ENCODE measurements around the gene CBX8.

Gene CBX8

DNA sequence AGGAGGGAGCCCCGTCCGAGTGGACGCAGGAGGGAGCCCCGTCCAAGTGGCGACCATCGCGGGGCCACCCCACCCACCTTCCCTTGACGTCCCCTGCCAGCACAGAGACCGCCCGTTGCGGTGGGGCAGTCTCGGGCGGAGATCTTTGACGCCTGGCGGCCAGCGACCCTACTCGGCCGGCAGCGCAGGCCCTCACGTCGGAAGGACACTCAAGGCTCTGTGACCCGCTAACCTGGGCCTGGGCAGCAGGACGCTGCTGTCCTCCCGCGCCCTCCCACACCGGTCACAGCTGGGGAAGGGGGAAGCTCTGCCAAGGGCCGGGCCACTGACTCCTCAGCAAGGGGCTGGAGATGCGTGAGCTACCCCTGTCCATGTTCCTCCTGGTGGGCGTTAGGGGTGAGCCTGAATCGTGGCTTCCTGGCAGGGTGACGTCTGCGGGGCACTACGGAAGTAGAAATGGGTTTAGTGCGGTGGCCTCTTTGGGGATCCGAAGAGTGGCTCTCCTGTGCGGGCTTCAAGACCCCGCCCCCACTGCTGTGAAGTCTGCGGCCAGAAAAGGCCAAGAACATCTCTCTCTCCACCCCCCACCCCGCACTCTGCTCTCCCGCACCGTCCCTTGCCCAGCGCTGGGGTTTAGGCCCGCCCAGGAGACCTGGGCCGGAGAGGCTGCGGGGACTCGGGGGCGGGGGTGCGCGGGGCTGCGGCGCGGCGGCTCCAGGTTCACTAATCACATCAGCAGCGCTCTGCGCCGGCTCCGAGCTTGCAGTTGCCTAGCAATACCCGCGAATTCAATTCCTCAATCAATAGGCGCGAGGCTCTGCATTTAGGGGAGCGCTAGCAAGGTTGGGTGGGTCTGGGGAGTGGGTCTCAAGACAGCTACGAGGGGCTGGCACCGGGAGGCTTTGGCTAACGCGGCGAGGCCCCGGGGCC, 5.8 kb downstream of the CBX8 start:
- DNase-seq, result no peak

GRCh38 chr17:79789943-79790804, 6.7 kb downstream of the CBX8 start:
- peak in 1 of 2 experiments; percentile 56 for DNase-seq

DNA sequence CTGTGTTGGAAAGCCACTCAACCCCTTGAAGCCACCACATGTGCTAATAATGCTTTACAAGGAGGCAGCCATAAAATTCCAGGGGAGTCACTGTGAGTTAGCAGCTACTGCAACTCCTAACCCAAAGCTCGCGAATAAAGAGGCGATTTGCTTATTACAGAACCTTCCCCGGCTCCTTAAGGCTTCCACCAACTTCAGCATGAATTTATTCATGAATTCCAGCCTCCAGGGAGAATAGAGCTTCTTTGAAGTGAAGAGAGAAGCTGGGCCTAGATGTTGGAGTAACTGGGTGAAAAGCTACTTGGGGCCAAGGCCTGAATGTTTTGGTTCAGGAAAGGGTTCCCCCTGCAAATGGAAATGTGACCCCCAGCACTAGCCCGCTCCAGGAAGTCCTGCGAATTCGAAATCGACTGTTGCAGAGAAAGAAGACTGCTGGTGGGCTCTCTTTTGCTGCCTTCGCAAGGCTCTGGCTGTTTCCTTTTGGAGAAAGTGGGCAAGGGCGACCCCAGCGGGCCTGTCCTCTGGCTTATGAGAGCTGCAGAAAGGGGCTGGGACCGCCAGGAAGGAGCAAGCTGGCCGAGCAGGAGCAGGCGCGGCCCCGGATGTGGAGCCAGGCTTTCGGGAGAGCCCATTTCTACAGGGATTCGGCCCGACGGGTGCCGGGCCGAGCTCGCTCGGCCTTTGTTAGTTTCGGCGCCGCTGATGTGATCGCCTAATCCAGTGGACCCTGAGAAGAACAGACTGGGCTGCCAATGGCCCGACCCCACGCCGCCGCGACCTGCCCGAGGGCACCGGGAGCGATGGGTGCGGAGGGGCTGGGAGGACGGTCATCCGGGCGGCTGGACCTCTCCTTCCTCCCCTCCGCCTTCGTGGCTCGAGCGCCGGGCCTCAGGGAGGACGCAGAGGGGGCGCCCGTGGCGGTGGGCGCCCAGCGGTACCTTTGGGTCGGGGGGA, 7.6 kb downstream of the CBX8 start:
- no peak for DNase-seq

DNA sequence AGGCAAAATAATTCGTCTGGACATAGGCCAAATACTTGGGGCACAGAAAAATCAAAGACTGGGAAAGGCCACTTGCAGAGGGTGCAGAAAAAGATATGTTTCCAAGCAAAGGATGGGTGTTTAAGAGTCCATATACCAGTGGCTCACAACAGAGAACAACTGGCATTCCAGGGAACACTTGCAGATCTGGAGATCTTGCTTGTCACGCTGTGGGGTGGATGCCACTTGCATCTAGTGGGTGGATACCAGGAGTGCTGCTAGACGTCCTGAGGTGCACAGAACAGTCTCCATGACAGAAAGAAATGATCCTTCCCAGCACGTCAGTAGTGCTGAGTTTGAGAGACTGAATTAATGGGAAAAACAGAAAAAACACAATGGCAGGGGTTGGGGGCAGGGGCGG, 8.4 kb downstream of the CBX8 start:
- no peak for DNase-seq

DNA sequence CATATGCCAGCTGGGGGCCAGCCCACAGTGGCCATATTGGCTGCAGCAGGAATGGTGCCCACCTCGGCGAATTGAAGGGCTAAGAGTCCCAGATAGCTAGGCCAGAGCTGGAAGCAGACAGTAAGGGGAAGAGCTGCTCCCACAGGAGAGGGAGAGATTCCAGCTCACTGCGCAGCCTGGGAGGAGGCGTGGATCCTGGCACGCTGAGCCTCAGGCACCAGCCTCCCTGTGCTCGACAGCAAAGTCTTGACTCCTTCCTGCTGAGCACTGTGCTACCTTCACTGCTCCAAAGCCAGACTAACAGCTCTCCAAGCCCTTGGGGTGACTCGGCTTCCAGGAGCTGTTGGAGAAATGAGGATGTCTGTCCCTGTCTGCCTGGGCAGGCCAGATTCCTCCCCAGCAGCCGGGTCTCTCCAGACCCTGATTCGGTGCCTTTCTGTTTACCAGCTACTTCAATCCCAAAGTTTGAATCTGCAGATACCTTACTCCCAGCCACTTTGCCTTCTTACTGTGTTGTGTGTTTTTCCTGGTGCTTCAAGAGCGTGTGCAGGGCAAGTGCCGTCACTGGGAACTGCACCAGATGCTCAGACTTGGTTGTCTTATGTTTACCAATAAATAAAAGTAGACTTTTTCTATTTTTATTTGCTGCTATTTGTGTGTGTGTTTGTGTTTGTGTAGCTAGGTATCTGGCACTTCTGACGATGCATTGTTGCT, 9.8 kb downstream of the CBX8 start:
- no peak for DNase-seq

DNA sequence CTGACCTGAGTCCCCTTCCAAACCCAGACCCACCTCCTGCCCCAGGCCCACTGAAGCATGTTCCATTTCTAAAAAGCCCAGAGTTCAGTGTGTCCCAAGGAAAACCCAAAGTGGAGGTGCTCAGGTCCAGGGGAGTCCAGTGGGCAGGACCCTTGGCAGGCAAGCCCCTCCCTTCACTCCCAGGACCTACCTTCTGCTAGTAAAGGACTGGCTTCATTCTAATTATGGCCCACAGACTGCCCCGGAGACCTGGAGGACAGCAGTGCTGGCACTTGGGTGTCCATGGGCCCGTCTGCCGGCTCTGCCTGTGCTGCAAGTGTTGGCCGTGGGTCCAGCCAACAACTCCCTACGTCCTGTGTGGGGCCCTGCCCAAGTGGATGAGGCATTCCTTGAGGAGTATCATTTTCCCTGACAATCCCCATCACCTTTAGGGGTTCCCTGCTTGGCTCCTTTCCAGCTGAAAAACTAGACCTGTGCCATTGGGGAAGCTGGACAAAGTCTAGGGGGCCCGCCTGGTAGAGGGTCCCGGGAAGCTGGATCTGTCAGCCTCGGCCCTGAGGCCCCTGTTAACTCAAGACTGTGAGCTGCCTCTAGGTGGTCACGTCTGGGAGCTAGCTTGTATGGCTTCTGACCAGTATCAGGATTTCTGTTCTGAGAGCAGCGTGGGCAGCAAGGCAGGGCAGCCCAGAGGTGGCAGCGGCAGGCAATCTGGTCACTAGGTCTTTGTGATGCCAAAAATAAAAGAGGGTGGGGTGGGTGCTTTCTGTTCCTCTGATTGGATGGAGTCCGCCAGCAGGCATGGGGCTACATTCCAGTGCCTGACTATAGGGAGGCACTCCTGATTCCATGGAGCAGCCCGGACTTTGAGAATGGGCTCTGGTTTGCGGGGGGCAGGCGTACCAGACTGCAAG, 10.7 kb downstream of the CBX8 start:
- DNase-seq, result no peak

- DNase-seq, result no peak
Measured at GRCh38 chr17:79785017-79785899, 11.6 kb downstream of the CBX8 start.

DNA sequence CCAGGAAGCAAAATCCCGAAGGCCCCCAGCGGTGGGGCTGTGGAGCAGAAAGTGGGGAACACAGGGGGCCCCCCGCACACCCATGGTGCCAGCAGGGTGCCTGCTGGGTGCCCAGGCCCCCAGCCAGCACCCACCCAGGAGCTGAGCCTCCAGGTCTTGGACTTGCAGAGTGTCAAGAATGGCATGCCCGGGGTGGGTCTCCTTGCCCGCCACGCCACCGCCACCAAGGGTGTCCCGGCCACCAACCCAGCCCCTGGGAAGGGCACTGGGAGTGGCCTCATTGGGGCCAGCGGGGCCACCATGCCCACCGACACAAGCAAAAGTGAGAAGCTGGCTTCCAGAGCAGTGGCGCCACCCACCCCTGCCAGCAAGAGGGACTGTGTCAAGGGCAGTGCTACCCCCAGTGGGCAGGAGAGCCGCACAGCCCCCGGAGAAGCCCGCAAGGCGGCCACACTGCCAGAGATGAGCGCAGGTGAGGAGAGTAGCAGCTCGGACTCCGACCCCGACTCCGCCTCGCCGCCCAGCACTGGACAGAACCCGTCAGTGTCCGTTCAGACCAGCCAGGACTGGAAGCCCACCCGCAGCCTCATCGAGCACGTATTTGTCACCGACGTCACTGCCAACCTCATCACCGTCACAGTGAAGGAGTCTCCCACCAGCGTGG, 12.4 kb downstream of the CBX8 start:
- DNase-seq, result no peak

- no peak for DNase-seq
Measured at GRCh38 chr17:79783891-79784290, 13.0 kb downstream of the CBX8 start.

DNA sequence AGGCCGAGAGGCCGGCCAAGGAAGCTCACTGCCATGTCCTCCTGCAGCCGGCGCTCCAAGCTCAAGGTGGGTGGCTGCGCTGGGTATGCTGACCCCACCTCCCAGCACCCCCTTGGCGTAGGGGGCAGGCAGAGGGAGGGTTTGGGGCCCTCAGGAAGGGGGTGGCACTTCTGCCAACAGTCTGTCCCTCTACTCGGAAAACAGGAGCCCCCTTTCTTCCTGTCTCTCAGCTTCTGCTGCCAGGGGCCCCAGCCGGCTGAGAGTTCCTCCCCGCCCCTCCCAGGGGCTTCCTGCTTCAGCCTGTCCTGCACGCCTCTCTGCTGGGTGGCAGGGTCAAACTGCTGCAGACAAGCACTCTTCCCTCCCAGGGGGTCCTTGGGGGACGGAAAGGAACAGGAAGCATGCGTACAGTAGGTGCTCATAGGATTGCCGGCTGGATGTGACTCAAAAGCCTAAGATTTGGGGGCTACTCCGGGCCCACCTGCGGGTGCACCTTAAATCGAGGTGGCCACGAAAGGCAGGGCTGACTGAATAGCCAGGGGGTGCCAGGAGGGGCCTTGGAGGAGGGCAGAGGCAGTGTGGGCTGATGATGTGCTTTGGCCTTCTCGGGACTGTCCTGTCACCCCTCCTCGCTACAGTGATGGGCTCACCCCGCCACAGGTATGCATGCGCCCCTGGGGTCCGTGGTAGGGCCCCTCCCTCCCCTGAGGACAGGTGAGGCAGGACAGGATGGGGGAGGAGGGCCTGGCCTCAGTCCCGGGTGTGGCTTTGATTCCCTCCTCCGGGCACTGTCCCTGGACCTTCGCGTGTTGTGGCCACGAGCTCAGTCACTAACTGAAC, 14.9 kb downstream of the CBX8 start:
- DNase-seq, result no peak

- no peak for DNase-seq
Measured at GRCh38 chr17:79781012-79781650, 15.7 kb downstream of the CBX8 start.

GRCh38 chr17:79779661-79780365, 17.1 kb downstream of the CBX8 start:
- no peak for DNase-seq

DNA sequence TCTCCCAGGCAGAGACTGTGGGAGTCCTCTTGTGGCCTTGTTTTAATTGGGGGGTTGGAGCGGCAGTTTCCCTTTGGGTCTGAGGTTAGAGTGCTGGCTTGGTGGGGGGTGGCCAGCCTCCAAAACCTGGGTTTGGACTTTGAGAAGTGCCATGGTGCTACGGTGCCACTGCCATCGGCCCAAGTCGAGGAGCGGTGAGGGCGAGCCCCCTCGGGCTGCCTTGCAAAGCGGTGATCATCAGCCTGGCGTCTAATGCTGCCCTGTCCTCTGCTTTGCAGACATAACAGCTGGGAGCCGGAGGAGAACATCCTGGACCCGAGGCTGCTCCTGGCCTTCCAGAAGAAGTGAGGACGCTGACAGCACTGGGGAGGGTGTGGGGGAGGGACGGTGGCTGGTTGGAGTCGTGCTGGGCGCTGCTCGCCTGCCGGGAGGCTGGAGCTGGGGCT, 17.8 kb downstream of the CBX8 start:
- no peak for DNase-seq

DNA sequence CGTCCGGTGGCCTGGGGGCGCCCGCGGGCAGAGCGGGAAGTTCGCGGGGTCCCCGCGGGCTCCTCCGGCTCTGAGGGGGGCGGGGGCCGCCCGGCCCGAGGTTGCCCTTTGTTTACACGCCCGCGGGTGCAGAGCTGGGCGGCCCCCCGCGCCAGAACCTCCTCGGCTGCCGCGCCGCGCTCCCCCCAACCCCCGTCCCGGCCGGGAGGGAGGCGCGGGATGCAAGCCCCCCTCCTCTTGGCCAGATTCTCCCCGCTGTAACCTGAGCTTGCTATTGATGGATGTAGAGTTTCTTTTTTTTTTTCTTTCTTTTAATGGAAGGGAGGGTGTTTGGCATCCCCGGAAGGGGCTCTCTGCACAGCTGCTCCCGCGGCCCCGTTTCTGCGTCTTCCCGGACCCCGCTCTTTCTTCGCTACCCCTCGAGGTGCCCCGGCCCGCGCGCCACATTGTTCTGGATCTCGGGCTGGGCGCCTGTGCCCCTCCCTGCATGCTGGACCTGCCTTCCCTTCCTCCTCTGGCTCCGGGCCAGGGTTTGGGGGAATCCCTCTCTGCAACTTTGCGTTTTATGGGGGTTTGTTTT, 18.3 kb downstream of the CBX8 start:
- peak; percentile 29 to 48 for DNase-seq

DNA sequence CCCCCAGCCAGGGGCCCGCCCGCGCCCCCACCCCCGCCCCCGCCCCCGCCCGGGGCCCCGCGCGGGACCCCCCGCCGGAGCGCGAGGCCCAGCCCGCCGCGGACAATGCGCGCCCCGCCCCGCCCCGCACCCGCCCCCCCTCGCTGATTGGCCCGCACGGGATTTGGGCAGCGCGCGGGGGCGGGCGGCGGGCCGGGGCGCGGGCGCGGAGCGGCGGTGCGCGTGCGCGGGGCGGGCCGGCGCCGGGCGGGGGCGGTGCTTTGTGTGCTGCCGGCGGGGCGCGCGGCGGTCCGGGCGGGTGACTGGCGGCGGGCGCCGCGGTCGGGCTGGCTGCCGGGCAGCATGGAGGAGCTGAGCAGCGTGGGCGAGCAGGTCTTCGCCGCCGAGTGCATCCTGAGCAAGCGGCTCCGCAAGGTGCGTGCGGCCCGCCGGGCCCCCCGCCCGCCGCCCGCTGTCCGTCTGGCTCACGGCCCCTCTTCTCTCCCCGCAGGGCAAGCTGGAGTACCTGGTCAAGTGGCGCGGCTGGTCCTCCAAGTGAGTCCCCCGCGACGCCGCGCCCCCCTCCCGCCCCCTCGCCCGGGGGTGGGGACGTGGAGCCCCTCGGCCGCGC, 18.9 kb downstream of the CBX8 start, which contains the start of gene CBX2:
Gene CBX2 (plus strand): TSS at position 255 of the 610 bp plus-strand sequence. CDS start 88 bp downstream, at position 343.
- peak; percentile 55 to 81 for DNase-seq

All from NCI-H446 (cell line).